ENCODE data around the gene VIT.
"Not testable (repeated sequence)": the region's sequence is repeated elsewhere in the genome, so short reads cannot be mapped to it uniquely, and the experiment has no call there.

VIT gene

DNA sequence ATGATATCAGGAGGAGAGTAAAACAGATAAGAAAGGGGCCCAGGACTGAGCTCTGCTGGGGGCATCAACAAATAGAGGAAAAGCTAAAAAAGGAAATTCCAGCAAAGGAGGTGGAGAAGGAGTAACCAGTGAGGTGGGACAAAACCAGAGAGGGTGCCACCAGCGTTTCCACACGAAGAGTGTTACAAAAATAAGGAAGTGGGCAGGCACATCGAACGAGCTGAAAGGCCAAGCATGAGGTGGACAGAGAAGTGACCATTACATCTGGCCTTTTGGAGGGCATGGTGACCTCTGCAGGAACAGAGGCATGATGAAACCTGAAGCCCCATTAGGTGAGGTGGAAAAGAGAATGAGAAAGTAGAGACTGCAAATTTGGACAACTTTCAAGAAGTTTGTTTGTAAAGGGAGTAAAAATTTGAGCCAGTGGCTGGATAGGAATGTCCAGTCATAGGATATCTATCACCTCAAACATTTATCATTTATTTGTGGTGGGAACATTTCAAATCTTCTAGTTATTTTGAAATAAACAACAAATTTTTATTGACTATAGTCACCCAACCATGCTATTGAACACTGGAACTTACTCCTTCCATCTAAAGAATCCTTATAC is 18.4 kb upstream of the VIT start:
- DNase-seq (ENCODE audit: low spot score): no peak

DNA sequence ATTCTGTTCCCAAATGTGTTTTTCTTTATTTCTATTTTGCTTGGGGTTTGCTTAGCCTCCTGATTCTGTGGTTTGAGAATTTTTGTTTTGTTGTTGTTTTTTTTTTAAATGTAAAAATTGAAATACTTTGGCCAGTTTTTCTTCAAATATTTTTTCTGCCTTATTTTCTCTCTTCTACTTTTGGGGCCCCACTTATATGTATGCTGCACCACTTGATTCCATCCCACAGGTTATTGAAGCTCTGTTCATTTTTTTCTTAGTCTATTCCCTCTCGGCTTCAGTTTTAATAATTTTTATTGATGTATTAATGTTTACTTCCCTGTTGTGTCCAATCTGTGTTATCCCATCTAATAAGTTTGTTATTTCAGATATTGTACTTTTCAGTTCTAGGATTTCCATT is 17.7 kb upstream of the VIT start:
- DNase-seq (ENCODE audit: low spot score): no peak

DNA sequence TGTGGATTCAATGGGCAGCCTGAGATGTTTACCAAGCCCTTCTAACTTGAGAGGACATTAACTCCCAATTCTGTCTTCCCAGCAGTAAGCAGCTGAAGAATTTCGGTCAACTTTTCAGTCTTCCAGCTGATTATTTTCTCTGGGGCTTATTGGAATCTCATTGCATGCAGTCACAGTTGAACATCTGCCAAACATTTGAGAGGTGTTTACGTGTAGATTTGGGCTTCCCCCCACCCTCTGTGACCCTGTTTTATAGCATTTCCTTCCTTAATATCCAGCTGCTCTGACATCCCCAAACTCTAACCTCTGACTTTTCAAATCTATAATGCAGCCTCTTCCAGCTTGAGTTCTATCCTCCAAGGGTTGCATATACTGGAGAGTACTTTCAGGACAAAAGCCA is 16.5 kb upstream of the VIT start:
- no peak for DNase-seq (ENCODE audit: low spot score)

DNA sequence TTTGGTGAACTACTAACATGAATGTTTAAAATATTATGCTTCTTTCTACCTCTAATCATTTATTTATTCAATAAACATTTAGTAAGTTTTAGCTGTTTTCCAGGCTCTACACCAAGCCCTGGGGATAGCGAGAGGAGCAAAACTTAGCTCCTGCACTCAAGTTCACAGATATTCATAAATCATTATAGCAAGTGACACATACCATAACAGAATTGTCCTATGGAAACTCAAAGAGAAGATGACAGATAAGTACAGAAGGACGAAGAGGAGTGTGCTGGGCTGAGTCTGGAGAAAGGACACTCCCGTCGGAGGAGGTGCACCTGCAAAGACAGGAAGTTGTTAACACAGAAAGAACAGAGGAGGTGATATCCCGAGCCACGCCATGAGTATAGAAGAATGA is 13.9 kb upstream of the VIT start:
- DNase-seq (ENCODE audit: low spot score): no peak

DNA sequence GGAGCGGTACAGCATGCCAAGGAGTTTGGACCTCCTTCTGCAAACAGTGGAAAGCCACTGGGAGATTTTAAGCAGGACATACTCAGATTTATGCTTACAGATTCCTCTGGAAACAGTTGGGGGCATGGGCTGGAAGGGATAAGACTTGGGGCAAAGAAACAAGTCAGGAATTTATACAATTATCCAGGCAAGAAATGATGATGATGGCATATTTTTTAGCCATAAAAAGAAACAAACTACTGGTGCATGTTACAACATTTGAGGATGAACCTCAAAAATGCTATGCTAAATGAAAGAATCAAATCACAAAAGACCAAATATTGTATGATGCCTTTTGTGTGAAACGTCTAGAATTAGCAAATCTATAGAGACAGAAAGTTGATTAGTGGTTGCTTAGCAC is 13.5 kb upstream of the VIT start:
- DNase-seq (ENCODE audit: low spot score): no peak

DNA sequence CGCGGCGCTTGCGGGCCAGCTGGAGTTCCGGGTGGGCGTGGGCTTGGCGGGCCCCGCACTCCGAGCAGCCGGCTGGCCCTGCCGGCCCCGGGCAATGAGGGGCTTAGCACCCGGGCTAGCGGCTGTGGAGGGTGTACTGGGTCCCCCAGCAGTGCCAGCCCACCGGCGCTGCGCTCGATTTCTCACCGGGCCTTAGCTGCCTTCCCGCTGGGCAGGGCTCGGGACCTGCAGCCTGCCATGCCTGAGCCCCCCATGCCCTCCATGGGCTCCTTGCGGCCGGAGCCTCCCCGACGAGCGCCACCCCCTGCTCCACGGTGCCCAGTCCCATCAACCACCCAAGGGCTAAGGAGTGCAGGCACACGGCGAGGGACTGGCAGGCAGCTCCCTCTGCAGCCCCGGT is 8.2 kb upstream of the VIT start:
- DNase-seq (ENCODE audit: low spot score): not testable (repeated sequence)

DNA sequence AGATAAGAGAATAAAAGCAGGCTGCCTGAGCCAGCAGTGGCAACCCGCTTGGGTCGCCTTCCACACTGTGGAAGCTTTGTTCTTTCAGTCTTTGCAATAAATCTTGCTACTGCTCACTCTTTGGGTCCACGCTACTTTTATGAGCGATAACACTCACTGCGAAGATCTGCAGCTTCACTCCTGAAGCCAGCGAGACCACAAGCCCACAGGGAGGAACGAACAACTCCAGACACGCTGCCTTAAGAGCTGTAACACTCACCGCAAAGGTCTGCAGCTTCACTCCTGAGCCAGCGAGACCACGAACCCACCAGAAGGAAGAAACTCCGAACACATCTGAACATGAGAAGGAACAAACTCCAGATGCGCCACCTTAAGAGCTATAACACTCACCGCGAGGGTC is 7.5 kb upstream of the VIT start:
- DNase-seq (ENCODE audit: low spot score): not testable (repeated sequence)

DNA sequence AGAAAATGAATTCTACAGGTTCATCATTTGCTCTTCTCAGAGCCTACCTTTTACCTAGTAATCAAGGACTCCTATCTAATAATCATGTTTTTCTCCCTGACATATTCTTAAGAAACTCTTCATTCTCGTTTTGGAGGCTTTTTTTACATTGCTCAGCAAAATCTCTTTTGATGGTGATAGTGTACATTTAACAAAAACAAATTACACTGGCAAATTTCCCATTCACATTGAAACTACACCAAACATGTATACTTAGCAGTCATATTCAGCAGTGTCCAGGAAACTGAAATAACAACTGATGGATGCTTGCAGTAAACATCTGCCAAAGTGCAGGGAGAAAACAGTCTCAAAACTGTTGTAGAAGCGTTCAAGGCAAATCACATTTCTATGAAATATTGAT is 4.4 kb upstream of the VIT start:
- no peak for DNase-seq (ENCODE audit: low spot score)

- no peak for DNase-seq (ENCODE audit: low spot score)
These were observed 2.7 kb upstream of the VIT start for GRCh38 chr2:36693825-36694224.

DNA sequence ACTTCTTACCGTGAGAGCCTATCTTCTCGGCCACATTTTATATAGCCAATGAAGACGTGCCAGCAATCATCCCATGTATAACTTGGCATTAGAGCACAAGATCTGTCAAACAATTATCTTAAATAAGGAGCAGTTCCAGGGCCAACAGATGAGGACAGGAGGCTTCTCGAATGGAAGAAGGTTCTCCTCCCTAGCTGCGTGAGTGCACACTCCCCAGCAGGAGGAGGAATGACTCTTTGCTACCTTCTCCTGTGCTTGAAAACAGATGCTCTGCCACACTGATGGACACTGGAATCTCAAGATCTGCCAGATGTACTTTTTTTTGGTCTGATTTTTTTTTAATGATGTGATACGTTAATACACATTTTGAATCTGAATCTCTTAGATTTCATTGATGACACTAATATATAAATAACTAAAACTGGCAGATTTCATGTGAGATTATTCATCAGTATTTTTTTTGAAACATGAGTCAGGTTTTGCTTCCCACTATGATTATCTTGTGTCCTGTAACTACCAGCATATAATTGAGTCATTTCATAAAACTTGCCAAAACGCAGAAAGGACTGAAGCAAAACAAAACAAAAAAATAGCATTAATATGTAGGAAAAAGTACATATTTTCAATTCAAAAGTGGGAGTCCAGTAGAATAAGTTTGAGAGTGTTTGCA is 626 bp upstream of the VIT start:
- DNase-seq (ENCODE audit: low spot score): peak; percentile 16

DNA sequence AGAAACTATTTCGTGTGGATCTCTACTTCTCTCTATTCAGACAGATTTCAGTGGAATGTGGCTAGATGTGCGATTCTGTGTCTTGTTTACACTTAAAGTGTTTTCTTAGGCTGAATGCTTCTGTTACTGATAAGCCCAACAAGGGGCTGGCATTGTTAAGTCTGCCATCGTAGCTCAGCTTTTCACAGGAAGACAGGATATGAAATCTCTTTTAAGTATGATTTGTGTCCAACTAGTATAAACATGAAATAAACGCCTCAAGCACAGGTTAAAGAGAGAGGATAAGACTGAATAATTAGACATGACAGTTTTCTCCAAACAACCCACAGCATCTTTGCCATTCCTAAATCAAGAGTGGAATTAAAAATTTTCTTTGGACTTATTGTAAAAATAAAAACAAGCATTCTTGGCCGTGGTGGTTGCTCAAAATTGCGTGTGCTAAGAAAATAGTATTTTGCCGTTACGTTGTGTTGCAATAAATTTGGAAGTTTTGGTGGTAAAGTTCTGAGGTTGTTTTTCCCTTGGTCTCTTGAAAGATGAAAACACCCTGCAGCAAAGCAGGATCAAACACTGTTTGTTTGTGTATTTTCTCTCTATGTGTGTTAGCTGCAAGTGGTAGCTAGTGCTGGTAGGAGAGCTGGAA is 1.0 kb downstream of the VIT start:
- no peak for DNase-seq (ENCODE audit: low spot score)

GRCh38 chr2:36698993-36699392 is 2.5 kb downstream of the VIT start:
- DNase-seq (ENCODE audit: low spot score): no peak

DNA sequence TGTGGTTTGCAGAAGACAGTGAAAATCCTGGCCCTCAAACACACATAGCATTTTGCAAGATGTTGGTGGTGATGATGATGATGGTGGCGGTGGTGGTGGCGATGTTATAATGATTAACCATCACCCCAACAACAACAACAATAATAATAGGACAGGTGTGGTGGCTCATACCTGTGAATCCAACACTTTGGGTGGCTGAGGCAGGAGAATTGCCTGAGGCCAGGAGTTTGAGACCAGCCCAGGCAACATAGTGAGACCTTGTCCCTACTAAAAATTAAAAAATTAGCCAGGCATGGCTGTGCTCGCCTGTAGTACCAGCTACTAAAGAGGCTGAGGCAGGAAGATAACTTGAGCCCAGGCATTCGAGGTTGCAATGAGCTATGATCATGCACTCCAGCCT is 3.8 kb downstream of the VIT start:
- DNase-seq (ENCODE audit: low spot score): no peak

- DNase-seq (ENCODE audit: low spot score): no peak
These were observed 4.9 kb downstream of the VIT start for GRCh38 chr2:36701391-36701795.

DNA sequence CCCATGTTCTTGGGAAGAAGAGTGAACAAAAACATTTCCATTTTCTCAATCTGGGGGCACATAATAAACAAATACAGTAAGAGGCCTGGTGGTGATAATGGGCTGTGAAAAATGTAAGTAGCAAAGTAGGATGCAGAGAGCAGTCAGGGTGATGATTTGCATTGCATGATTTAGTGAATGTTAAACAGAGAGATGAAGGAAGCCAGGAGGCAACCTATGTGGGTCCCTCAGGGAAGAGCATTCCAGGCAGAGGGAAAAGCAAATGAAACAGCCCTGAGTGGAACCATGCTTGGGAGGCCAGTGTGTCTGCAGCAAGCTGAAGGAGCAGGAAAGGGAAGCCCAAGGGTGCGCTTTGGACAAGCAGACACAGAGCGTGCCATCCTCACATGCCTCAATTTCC is 5.4 kb downstream of the VIT start:
- no peak for DNase-seq (ENCODE audit: low spot score)

DNA sequence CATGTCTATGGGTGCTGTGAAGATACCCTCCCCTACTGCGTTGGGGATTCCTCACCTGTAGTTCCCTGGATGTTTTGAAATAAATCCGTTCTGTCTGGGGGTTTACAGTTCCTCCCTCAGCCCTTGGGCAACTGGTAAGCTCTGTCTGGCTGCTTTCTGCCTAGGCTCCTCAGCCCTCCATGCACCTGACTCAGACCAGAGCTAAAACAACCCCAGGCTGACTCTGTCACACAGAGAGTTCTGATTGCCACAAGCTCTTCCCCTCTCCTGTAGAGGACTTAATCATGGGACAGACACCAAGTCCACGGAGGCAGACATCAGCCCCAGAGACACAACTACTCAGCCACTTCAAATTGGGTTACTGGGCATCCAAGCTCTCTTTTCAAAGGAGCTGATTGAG is 6.3 kb downstream of the VIT start:
- no peak for DNase-seq (ENCODE audit: low spot score)

DNA sequence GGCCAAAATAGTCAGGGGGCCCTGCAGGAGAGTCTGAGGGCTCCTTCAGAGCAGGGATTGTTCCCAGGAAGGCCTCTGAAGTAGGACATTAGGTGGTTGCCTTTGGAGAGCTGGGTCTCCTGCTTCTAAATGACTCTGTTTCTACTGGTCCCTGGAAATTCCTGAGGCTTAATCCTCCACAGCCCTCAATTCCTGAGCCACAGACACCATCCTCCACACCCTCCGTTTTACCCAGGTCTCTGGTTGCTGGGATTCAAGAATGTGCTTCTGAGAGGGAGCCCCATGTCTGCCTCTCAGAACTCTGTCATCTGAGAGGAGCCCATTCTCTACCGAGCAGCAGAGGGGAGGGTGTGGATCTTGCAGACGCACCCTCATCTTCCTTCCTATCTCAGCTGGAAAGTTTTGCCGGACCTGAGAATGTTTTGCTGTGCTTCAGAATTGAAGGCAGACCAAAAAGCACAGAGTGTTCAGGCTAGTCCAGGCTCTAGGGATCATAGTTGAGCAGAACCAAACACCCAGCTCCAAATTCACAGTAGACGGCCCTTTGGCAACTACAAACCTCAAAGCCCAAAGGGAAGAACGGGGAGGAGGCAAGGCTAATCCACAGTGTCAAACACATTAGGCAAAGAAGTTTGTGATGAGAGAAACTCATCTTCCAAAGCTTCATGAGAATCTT is 8.1 kb downstream of the VIT start:
- no peak for DNase-seq (ENCODE audit: low spot score)

DNA sequence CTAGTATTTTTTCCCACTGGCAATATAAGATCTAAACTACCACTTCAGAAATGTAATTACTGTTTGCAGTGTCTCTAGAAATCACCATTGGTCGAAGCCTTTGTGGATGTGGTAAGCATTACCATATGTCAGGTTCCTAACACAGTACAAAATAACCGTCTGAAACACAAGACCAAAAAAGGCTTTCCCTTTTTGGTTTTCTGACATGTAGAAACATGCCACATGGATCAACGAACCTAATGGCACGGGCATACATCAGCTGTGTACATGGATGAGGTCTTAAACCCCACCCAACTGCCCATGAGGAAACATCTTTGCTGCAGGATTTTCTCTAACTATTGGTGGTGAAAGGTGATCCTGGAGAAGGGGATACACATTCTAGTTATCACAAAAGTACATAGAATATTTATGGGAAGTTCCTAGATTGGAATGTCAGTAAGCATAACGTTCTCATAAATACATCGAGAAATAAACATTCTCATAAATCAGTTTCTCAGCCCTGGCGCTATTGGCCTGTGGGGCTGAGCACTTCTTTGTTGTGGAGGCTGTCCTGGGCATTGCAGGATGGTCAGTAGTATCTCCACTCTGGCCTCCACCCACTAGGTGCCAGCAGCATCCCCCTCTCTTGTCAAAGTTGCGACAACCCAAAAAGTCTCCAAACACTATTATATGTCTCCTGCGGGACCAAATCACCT is 9.0 kb downstream of the VIT start:
- DNase-seq (ENCODE audit: low spot score): no peak

DNA sequence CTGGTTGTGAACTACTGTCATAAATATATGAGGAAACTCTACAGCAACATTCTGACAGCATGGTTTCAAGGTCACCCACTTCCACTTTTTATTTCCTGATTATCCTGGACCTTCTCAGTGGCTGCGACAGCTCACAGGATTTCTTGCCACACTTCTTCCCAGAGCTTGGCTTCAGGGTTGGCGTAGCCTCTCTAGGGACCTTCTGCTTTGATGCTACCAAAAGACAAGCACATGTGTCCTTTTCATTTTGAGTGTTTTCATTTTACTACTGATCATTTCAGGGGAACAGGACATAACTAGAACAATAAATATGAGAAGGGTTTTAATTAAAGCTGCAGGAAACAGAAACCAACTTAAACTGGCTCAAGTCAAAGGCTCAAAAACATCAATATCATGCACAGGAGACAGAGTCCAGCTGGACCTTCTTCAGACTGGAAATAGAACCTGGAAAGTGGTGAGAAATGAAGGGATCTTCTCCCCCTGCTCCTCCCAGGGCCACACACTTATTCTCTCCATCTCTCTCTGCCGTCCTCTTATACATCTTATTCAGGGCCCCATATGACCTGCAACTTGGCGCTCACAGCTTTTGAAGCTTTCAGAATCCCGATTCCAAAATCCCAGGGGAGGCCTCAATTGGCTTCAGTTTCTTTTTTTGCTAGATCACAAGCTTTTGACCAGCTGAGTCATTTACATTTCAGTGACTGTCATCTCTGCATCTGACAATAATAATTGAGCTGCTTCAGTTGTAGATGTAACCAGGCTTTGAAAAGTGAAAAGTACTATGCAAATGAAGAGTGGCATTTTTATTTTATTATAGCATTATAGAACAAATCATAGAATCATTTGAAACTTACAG is 9.7 kb downstream of the VIT start:
- DNase-seq (ENCODE audit: low spot score): no peak

DNA sequence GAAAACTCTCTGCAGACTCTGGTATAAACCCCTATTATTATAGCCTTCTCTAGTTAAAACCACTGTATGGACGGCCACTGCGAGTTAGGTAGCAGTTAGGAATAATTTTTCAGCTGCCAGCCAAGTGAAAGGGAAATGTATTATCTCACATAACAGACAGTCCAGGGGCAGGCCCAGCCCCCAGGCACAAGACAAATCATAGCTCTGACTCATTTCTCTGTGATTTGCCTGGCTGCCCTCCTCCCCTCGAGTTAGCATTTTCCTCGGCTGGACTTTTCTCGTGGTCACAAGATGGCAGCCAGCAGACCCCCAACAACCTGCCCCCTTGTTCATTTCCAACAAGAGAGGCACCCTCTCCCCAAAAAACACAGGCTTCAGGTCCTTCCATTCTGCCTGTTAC is 10.5 kb downstream of the VIT start:
- no peak for DNase-seq (ENCODE audit: low spot score)

DNA sequence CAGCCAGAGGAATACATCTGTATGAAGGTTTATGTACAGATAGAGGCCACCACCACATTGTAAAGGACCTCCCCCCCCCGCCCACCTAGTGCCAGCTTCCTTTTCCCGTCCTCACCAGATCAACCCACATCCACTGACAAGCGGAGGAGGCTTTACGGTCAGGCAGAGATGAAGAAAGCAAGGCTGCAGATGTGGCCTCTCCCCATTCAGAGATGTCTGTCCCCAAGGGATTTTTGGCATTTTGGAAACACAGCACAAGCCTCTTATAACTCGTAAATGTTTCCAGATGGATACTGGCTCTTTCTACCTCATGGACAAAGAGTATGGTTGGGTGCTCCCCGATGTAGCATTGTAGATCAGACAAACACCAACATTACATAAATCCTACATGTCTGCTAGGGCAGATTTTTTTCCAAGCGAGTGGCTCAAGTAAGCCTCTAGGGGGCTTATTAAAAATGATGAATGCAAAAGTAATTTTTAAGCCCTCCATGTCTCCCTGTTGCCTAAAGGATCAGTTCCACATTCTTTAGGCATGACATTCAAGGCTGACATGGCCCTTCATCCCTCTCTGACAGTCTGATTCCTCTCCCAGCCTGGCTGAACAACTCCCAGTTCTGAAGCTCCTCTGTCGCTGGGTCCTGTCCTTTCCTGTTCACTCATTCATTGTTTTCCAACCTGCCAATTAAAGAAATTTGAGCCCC is 11.7 kb downstream of the VIT start:
- no peak for DNase-seq (ENCODE audit: low spot score)

Data from Ammon's horn (tissue), 1 donor.